HK-2 (cell line): ENCODE data around the gene TICAM2.
A peak's percentile ranks its signal among the peaks of the same experiment; 100 is the strongest.
"Not testable (repeated sequence)": the region's sequence is repeated elsewhere in the genome, so short reads cannot be mapped to it uniquely, and the experiment has no call there.

Experiments used
- DNase-seq: peaks from one replicate; pipeline ENCODE4 v3.0.0-alpha.2; 2018; ENCODE audit not compliant: unreplicated experiment

The TICAM2 gene

GRCh38 chr5:115601701-115602590, at the start of gene TICAM2:
TSS of gene TICAM2 (minus strand) at chr5:115602479. CDS start at chr5:115581256, 21,223 bp downstream.
- peak; percentile 48 for DNase-seq

DNA sequence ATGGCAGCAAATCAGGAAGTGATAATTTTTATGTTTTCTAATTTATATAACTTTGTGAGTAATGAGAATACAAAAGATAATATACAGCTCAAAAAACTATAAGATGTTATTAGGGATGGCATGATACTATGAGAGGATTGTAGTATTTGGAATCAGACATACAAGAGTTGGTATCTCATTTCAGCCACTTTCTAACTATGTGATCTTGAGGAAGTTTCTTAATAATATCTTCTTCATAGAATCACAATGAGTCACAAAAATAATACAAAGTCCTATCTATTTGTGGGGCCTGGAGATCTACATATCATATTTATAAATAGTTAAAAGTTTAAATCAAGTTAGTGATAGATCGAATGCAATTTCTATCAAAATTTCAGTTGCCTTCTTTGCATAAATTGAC, 47.3 kb upstream of the TICAM2 start:
- no peak for DNase-seq

GRCh38 chr5:115648056-115648455, 45.8 kb upstream of the TICAM2 start:
- DNase-seq, result no peak

GRCh38 chr5:115645386-115645785, 43.1 kb upstream of the TICAM2 start:
- DNase-seq, result not testable (repeated sequence)

DNA sequence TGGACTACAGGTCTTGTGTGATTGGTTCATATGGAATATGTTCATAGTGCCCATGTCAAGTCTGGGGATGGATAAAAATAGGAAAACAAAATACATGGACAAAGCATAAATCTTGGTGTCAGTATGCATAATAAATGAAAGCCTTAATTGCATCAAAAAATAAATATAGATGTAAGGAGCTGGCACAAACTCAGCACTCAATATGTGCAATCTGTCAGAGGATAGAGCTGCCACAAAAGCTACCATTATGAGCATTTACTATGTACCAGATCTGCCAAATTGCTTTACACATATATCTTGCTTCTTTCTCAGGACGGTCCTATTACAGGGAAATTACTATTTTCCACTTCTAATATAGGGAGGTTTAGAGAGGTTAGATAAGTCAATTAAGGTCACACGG, 41.8 kb upstream of the TICAM2 start:
- no peak for DNase-seq

DNA sequence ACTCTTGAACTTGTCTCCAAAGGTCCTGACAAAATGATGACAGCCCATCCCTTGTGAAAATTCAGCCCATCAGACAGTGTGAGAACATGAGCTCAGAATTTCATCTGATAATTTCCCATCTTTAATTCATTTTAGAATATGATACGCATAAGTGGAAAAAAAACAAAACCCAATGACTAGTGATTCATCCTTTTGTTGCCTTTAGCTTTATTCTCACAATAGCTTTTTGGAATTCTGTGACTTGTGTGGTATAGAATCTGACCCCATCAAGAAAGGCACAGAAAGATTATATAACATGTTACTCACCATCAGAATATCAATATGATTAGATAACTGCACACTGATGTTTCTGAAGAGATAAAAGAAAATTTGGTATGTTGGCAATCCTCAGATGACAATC, 39.7 kb upstream of the TICAM2 start:
- DNase-seq, result no peak

DNA sequence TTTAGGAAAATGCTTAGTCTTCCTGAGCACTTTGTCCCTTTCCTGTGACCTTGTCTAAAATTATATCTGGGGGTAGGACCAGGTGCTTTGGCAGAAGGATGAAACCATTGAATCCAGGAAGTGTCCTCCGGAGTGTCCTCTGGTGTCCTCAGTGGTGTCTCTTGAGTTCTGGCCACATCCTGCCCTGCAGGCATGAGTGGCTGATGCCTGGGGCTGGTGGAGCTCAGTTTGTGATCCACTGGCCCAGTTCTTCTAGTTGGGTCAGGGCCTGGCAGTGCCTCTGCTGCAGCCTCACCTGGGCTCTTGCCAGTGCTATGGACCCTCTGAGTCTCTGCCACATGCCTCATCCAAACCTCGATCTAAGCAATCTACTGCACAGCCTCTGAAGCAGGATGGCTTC, 38.0 kb upstream of the TICAM2 start:
- no peak for DNase-seq

DNA sequence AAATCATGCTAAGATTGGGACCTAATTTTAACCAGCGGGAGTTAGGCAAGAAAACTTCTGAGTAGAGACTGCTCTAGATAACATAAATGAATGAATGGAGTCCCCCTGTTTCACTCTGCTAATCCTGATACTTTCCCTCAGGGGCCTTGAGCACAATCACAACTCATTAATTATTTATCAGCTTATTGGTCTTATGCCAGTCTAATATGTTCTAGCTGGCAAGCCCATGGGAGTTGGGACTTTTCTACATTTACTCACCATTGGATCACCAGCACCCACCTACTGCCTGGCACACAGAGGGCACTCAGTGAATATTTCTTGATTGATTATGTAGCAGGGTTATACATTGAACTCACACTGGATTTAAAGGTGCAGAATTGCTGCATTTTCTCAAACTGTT, 37.1 kb upstream of the TICAM2 start:
- DNase-seq, result no peak

GRCh38 chr5:115637507-115637906, 35.2 kb upstream of the TICAM2 start:
- no peak for DNase-seq

DNA sequence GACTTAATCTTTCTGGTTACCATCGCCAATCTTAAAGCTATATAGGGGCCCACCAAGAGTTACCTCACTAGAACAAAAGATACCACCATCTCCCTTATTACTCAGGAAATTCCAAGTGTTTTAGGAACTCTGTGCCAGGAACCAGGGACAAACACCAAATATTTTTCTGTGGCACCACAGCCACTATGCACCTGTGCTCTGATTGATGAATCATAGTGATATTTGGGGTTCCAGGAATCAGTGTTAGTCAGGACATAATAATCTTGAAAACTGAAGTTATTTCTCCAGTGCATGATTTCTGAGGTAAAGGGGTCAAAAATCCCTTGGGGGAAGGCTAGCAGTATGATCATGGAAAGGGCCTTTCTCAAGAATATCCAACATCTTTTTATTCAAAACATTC, 33.7 kb upstream of the TICAM2 start:
- no peak for DNase-seq

DNA sequence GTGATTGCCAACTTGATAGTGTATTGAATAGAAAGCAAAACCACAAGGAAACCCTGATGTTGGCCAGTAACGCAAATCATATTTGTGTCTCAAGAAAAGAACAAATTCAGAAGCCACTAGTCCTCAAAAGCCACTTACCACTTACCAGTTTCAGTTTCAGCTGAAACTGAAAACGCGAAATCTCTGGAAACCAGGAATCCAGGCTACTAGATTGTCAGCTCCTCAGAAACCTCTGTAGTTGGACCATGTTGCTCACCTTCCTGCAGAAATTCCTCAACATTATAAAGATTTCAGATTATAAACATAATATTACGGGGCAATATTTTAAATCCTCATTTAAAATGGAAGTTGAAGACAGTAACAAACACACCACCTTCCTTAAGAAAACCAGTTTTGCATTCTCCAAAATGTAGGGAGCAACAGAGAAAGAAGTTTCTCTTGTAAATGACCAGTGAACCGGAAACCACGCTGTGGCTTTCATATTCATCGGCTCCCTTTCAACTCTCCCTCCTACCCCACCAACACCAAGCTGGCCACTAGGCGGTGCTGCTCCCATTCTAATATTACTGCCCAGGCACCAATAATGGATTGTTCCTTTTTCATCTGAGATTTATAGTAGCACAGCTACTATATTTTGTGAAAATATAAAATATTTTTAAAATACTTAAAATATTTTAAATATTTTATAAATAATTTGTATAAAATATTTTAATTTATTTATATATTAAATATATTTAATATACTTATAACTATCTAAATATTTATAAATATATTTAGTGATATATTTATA, 32.3 kb upstream of the TICAM2 start:
- peak; percentile 60 for DNase-seq

DNA sequence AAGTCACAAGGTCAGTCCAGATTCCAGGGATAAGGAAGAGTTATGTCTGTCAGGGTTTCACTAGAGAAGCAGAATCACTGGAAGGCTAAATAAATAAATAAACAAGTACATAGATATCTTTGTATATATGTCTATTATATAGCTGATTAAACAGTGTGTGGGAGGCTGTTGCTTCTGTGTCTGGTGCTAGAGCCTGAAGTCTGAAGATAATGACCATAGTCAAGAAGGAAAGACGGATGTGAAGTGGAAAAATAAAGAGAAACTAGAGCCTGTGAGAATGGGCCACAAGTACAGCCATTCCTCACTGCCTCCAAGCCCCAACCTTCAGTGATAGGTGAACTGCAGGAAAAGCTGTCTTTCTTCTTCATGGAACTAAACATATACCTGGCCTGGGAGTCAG, 27.6 kb upstream of the TICAM2 start:
- DNase-seq, result no peak

DNA sequence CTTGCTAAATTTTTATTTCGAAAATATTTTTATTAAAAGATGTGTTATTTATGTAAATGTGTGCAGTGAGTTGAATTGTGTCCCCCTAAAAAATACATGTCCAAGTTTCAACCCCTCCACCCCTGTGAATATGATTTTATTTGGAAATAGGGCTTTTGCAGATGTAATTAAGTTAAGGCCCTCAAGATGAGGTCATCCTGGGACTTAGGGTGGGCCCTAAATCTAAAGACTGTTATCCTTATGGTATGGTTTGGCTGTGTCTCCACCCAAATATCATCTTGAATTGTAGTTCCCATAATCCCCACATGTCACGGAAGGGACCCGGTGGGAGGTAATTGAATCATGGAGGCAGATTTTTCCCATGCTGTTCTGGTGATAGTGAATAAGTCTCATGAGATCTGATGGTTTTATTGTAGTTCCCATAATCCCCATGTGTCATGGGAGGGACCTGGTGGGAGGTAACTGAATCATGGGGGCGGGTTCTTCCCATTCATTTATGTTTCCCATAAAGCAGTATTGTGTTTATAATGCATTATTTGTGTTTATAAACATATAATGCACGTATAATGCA, 25.1 kb upstream of the TICAM2 start:
- DNase-seq, result no peak

- no peak for DNase-seq
Measured at GRCh38 chr5:115626445-115626823, 24.2 kb upstream of the TICAM2 start.

DNA sequence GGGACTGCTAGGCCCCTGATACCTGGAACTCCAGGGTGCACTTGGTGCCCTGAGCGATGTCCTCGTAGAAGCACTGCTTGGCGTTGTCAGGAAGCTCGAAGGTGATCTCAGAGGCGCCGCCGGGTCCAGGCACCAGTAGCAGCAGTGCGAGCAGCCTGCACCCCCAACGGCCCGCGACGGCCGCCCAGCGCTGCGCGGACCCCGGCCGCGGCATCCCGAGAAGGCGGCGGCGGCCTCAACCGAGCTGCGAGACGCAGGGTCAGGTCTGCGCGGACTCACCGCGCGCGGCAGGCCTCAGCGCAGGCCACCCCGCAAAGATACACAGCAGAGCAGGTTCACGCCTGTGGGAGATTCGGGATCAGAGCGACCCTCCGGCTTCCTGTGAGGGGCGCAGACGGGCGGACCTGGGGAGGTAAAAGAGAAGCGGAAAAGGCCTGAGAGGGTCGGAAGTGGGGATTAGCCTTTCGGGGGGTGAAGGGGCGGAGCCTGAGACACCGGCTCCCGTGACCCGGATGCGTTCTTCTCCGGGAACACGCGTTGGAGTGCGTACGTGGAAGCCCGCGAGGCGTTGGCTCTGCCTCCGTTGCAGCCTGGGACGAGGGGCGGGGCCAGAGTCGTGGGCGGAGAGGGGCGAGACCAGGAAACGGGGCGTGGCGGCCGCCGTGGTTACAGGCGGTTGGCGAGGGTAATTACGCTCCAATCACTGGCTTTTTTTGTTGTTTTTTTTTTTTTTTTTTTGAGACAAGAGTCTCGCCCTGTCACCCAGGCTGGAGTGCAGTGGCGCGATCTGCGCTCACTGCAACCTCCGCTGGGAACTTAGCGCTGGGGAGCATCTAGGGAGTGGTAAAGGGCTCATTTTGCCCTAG, 23.5 kb upstream of the TICAM2 start, which contains the start of gene TMED7:
Gene TMED7 (minus strand): TSS at position 458 of the 866 bp plus-strand sequence. CDS start 244 bp downstream, at position 214.
- DNase-seq, result peak; percentile 95

GRCh38 chr5:115624994-115625393, 22.7 kb upstream of the TICAM2 start:
- DNase-seq, result no peak

DNA sequence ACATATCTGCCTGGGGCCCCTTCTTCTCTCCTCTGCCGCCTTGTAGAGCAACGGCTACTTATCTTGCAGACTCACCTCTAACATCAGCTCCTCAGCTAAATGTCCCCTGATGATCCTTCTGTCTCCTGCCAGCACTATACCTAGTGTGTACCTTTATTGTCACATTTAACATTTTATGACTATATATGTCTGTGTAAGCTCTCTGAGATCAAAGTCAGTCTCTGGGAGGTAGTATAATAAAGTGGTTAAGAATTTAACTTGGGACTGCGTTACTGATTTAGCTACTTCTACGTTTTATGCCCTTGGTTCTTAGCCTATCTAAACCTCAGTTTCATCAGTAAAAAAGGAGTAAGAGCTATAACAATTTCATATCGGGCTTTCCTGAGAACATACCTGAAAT, 21.4 kb upstream of the TICAM2 start:
- no peak for DNase-seq

DNA sequence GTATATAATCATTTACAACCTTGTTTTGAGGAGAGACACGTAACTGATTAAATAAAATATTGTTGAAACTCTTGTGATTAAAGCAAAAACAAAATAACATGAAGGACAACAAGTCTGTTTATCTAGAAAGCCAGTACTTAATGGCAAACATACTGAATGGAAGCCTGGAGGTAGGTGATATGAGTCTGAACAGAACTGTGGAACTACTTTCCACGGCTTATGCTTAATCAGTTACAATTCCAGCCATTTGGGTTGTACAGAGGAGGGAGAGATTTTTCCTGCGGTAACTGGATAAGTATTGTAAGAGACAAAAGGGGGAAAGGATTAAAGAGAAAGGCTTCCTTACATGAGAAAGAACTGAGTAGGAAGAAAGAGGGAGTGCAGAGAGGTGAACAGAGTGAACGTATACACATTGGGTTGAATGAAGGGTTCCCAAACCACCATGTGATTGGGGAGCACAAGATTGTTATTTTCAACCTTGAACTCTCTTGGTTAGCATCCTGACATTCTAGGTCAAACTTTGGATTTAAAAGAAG, 19.2 kb upstream of the TICAM2 start:
- DNase-seq, result no peak

DNA sequence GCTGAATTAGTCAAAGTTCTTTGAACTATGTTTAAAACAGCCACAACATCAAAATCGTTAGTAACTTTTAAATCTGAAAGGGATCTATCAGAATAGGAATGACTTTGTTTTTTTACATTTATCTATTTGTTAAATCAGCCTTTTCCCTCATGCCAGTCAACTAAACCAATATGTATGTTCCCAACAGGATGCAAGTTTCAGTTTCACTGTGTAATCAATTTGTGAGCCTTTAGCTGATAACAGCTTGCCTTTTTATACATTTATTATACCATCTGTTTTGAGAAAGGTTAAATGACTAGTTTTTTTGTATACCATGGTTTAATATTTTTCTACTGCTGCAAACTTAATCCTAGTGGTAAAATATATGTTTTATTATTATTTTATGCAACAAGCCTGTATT, 14.6 kb upstream of the TICAM2 start:
- no peak for DNase-seq

- no peak for DNase-seq
Measured at GRCh38 chr5:115616472-115616871, 14.2 kb upstream of the TICAM2 start.

DNA sequence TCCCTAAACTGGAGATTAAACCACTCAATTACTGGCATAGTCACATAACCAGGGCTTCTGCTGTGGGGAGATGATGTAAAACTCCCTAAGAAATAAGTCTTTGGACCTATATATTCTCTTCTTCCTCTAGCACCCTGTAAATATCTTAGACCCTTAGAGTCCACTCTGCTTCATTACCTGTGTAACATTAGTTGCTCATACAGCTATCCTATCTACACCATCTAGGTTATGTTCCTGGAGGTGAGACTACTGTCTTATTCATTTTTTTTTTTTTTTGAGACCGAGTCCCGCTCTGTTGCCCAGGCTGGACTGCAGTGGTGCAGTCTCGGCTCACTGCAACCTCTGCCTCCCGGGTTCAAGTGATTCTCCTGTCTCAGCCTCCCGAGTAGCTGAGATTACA, 9.6 kb upstream of the TICAM2 start:
- no peak for DNase-seq
